K562 (cell line): ENCODE measurements around the gene UNC119. TPM values are rescaled to one million over a fixed set of nuclear protein-coding genes. Genes with fewer than 3 reads are reported as not detected.

ENCODE experiments used
- ATAC-seq: fragments of 200-7000 bp; cut with Tn5 transposase; 3 replicates; pipeline ENCODE4 v1.9.1; 2020; ENCODE audit warnings: moderate library complexity
- BruUV-seq: library from RNA; stranded (reverse); fragments of 400-500 nt; replicated peaks from 2 replicates; lab custom pipeline; 2021; lab: Mats Ljungman, UMichigan
- CTCF ChIA-PET: fragments of 300-600 bp; formaldehyde crosslinking; extraction: SDS; loops from one replicate; lab custom pipeline; 2021; ENCODE audit warnings: low intra/inter-chr PET ratio; lab: Yijun Ruan, JAX
- POLR2A ChIA-PET: fragments of 300-600, 350-650 bp; sonication (Branson Sonifier 250); formaldehyde crosslinking; extraction: SDS; loops from one replicate; lab custom pipeline; 2021; ENCODE audit warnings: antibody characterized with exemption, inconsistent platforms; lab: Yijun Ruan, JAX
- DNase-seq, 4 experiments: peaks; one replicate each; pipeline versions ENCODE4 v3.0.0 to v3.0.0-alpha.2; 2011 to 2018; ENCODE audit warnings: low spot score in 3 of 4, mixed read lengths in 3 of 4; ENCODE audit errors: extremely low read depth in 1 of 4
- FAIRE-seq: peaks from 2 replicates; lab custom pipeline; 2011; peaks lifted over from hg19 to GRCh38; lab: Jason Lieb, UNC
- H2AFZ ChIP-seq: 2 replicates; pipeline ENCODE4 v1.6.0; 2011; ENCODE audit warnings: low read depth, low read length, control low read depth, inconsistent platforms
- H3K27ac ChIP-seq: fragments of 200-600 bp; 3 replicates; pipeline ENCODE4 v1.8.0; 2011; ENCODE audit warnings: low read depth, mild to moderate bottlenecking, control low read depth, inconsistent platforms, low read length, moderate library complexity, mixed read lengths; ENCODE audit errors: extremely low read depth
- H3K27me3 ChIP-seq, 2 experiments: fragments of 300-600 bp in 1 of 2; 2 replicates in 1 of 2; 3 replicates in 1 of 2; pipeline versions ENCODE4 v1.6.0 to v1.8.0; 2011; ENCODE audit warnings: inconsistent platforms in 2 of 2, low read length in 2 of 2, mild to moderate bottlenecking in 1 of 2, mixed read lengths in 1 of 2, moderate library complexity in 1 of 2; ENCODE audit not compliant: control insufficient read depth in 2 of 2, insufficient read depth in 2 of 2
- H3K36me3 ChIP-seq: fragments of 300-600 bp; 3 replicates; pipeline ENCODE4 v1.8.0; 2011; ENCODE audit warnings: mild to moderate bottlenecking, low read length, inconsistent platforms; ENCODE audit not compliant: control insufficient read depth, insufficient read depth
- H3K4me1 ChIP-seq, 2 experiments: fragments of 200-600 bp in 1 of 2; replicated peaks in 1 of 2; 2 replicates in 1 of 2; 3 replicates in 1 of 2; pipeline versions ENCODE4 v1.5.1 to v1.8.0; 2011; ENCODE audit warnings: inconsistent platforms in 2 of 2, low read length in 2 of 2, mild to moderate bottlenecking in 1 of 2, mixed read lengths in 1 of 2, moderate library complexity in 1 of 2; ENCODE audit not compliant: control insufficient read depth in 2 of 2, insufficient read depth in 2 of 2
- H3K4me2 ChIP-seq: 2 replicates; pipeline ENCODE4 v1.6.1; 2011; ENCODE audit warnings: low read length, control low read depth, inconsistent platforms, mixed read lengths; ENCODE audit not compliant: insufficient read depth
- H3K4me3 ChIP-seq: fragments of 200-600 bp; sonication (generic), shearing (Covaris generic); 2 replicates; pipeline ENCODE4 v1.5.1; 2016; ENCODE audit warnings: control low read depth, inconsistent platforms
- H3K79me2 ChIP-seq: fragments of 200-600 bp; 3 replicates; pipeline ENCODE4 v1.8.0; 2011; ENCODE audit warnings: low read length, inconsistent platforms; ENCODE audit not compliant: control insufficient read depth, insufficient read depth
- H3K9ac ChIP-seq, 2 experiments: 2 replicates each; pipeline versions ENCODE4 v1.6.0 to v1.6.1; 2011; ENCODE audit warnings: low read depth in 2 of 2, low read length in 2 of 2, control low read depth in 1 of 2, inconsistent platforms in 1 of 2, mild to moderate bottlenecking in 1 of 2, mixed read lengths in 1 of 2; ENCODE audit not compliant: insufficient read depth in 1 of 2
- H3K9me1 ChIP-seq: one replicate; pipeline ENCODE4 v1.6.0; 2011; ENCODE audit warnings: inconsistent platforms, mild to moderate bottlenecking, low read length, moderate library complexity; ENCODE audit not compliant: control insufficient read depth, insufficient read depth
- H3K9me3 ChIP-seq: replicated peaks from 2 replicates; pipeline ENCODE4 v1.5.1; 2011; ENCODE audit warnings: low read depth, low read length, inconsistent platforms; ENCODE audit not compliant: control insufficient read depth, insufficient read depth
- H4K20me1 ChIP-seq: replicated peaks from 2 replicates; pipeline ENCODE4 v1.6.1; 2011; ENCODE audit warnings: low read length, inconsistent platforms, mixed read lengths; ENCODE audit not compliant: control insufficient read depth, insufficient read depth
- NFATC3 ChIP-seq: fragments of 450-650 bp; IDR thresholded peaks from 2 replicates; pipeline ENCODE4 v1.6.1; 2017; ENCODE audit warnings: mild to moderate bottlenecking
- POLR2G ChIP-seq: fragments of 200-400 bp; formaldehyde crosslinking; IDR thresholded peaks from 2 replicates; pipeline ENCODE4 v1.6.1; 2017; ENCODE audit warnings: low read depth, mild to moderate bottlenecking, antibody characterized with exemption, low read length, moderate library complexity
- ZNF274 ChIP-seq: IDR thresholded peaks from 2 replicates; pipeline ENCODE4 v1.6.1; 2011; ENCODE audit warnings: low read depth, mild to moderate bottlenecking, low read length, moderate library complexity, borderline replicate concordance
- WGBS: fragments of 100-300 bp; shearing (Covaris generic); methylation state at CpG from one replicate; pipeline ENCODE4 v1.1.6; 2016; ENCODE audit warnings: low coverage, mixed read lengths; ENCODE audit not compliant: insufficient coverage; ENCODE audit errors: missing lambda C conversion rate; 5-methylcytosine and 5-hydroxymethylcytosine counted together
- in situ Hi-C: fragments of 300-500 bp; cut with MboI; formaldehyde crosslinking; loops from 4 replicates; pipeline ENCODE4 v1.15.0; 2018; ENCODE audit warnings: inconsistent platforms, mixed read lengths
- intact Hi-C: fragments of 100-400 bp; cut with micrococcal nuclease; formaldehyde crosslinking; loops from 2 replicates; pipeline ENCODE4 v1.14.2; 2022
- polyA plus RNA-seq, 8 experiments: library from polyadenylated mRNA; depleted of rRNA in 4 of 8; stranded (reverse) in 5 of 8; unstranded in 3 of 8; fragments of >200 nt; fragmentation: Nextera tagmentation in 2 of 8; fragmentation: Illumina TruSeq in 1 of 8; extraction: Ambion mirVana in 2 of 8; extraction: Trizol in 1 of 8; gene quantifications; 2 replicates each; pipeline versions ENCODE4 v1.2.1 to v1.2.3, GENCODE V29; 2011 to 2014; ENCODE audit warnings: inconsistent platforms in 1 of 8, missing spikeins in 1 of 8
- total RNA-seq, 7 experiments: library from RNA; depleted of rRNA in 6 of 7; stranded (reverse); fragments of >200 nt in 6 of 7; fragmentation: Illumina TruSeq in 2 of 7; extraction: Trizol in 2 of 7; gene quantifications; 2 replicates each; pipeline versions ENCODE4 v1.2.1 to v1.2.3, GENCODE V29; 2011 to 2021; ENCODE audit warnings: low replicate concordance in 1 of 7
- TF ChIP-seq, protein P1 (sequence below): fragments of 450-650 bp; IDR thresholded peaks from 2 replicates; pipeline ENCODE4 v1.6.1; 2016

The UNC119 gene
- total and polyA plus RNA-seq, 9 of the 15 experiments (the other 6 are each of a cell fraction or from before 2014, with no cell fraction given) = 0.37 to 47.7 (median 16.3) TPM

DNA sequence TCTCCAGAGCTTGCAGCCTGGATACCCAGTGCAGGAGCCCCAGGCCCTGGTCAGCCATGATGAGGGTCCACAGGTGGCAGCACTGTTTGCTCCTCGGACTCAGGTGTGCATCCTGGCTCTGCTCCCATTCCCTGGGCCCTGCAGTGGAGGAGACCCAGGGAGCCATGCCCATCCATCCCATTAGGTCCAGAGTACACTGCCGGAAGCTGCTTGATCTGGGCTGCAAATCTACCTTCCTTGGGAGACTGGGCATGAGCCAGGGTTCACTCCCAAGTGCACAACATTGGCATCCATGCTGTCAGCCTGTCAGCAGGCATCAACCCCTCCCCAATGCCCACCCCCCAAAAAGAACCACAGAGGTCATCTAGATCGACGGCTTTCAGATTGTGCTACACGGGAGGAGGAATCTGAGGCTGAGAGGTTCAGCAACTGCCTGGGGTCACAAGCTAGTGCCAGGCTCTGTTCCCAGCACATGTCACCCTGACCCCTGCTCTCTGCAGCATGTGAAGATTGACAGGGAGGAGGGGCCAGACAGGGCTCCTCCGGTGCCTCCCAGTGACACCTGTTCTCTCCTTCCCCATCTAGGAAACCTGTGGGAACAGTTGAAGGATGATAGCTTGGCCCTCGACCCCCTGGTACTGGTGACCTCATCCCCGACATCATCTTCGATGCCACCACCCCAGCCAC, 15.7 kb downstream of the UNC119 start:
- H3K4me1 ChIP-seq = peaks cover 0 to 15% of the 10 kb centered on the region in 2 experiments; a peak in 3 of 5 replicates
- no peak for ATAC-seq
- TF ChIP-seq POLR2G (no peak), ZNF274 (no peak), NFATC3 (no peak)
- TF ChIP-seq, protein P1, sequence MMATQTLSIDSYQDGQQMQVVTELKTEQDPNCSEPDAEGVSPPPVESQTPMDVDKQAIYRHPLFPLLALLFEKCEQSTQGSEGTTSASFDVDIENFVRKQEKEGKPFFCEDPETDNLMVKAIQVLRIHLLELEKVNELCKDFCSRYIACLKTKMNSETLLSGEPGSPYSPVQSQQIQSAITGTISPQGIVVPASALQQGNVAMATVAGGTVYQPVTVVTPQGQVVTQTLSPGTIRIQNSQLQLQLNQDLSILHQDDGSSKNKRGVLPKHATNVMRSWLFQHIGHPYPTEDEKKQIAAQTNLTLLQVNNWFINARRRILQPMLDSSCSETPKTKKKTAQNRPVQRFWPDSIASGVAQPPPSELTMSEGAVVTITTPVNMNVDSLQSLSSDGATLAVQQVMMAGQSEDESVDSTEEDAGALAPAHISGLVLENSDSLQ = 0 out of 2 replicates have a peak, but pooled peaks have one; percentile 5
- ChIA-PET POLR2A (interaction anchor here (0.5 to 1.1 kb wide), 5 partner anchors 14 to 33 kb away, joined by 3 to 5 read pairs (median 4); no protein-coding TSS in a partner anchor), CTCF (no interaction called here)
- H2AFZ ChIP-seq = no peak overlapping the region
- BruUV-seq = no TSS peak
- no peak overlapping the region; a peak in 1 of 4 replicates for H3K9ac ChIP-seq
- no peaks in the 10 kb centered on the region for H3K79me2 ChIP-seq
- 1% methylated on average over 8 of the region's 9 CpGs for WGBS
- peaks cover 18% of the 10 kb centered on the region; the same call in 1 of the 2 replicates for H4K20me1 ChIP-seq
- H3K27ac ChIP-seq = no peak overlapping the region
- no peaks in the 10 kb centered on the region for H3K9me1 ChIP-seq
- FAIRE-seq = no peak
- H3K4me3 ChIP-seq = no peak overlapping the region
- H3K4me2 ChIP-seq = no peak overlapping the region
- no peaks in the 10 kb centered on the region for H3K36me3 ChIP-seq
- in situ Hi-C loops (loop anchor here (5.0 kb wide), 1 partner anchor 39 kb away; no protein-coding TSS in a partner anchor), intact Hi-C loops (no loop called here)
- H3K27me3 ChIP-seq = peaks cover 4 to 45% of the 10 kb centered on the region in 2 experiments; a peak in 4 of 5 replicates
- DNase-seq = no peak
- no peaks in the 10 kb centered on the region for H3K9me3 ChIP-seq
